Right cardiac atrium (tissue), 5 donors: ENCODE data around the gene E2F2. TPM values are rescaled to one million over a fixed set of nuclear protein-coding genes. Genes with fewer than 3 reads are reported as not detected.

Experiments
- ATAC-seq, 2 donors: fragments of 200-7000 bp; cut with Tn5 transposase; one replicate each; pipeline versions ENCODE4 v1.8.0 to v1.9.1; 2020; ENCODE audit warnings: moderate library complexity in 2 of 2, mild to moderate bottlenecking in 1 of 2
- DNase-seq, 3 donors: peaks; one replicate each; pipeline ENCODE4 v3.0.0-alpha.2; 2020
- H3K27ac ChIP-seq: one replicate; pipeline ENCODE4 v1.5.1; 2013; ENCODE audit warnings: mild to moderate bottlenecking, low read length, control low read depth, moderate library complexity
- H3K27me3 ChIP-seq: one replicate; pipeline ENCODE4 v1.6.1; 2013; ENCODE audit not compliant: control insufficient read depth, insufficient read depth
- H3K4me1 ChIP-seq: one replicate; pipeline ENCODE4 v1.6.1; 2013; ENCODE audit warnings: low read length; ENCODE audit not compliant: control insufficient read depth, insufficient read depth
- H3K4me3 ChIP-seq: one replicate; pipeline ENCODE4 v1.5.1; 2013; ENCODE audit warnings: low read length, control low read depth
- H3K9me3 ChIP-seq: one replicate; pipeline ENCODE4 v1.6.1; 2013; ENCODE audit warnings: low read length; ENCODE audit not compliant: control insufficient read depth
- WGBS: extraction: QIAGEN DNeasy Blood & Tissue Kit; methylation state at CpG from one replicate; pipeline ENCODE4 v1.1.7; 2013; 5-methylcytosine and 5-hydroxymethylcytosine counted together
- intact Hi-C, 4 donors: fragments of 100-400 bp; cut with DNase I; formaldehyde crosslinking; loops; one replicate each; pipeline versions ENCODE4 v1.11.0 to v1.14.0; 2022 to 2023
- polyA plus RNA-seq: library from polyadenylated mRNA; stranded (reverse); fragments of 200-250 nt; gene quantifications from one replicate; pipeline ENCODE4 v1.2.3, GENCODE V29; 2013
- total RNA-seq, 4 donors: library from RNA; stranded (reverse); fragmentation: NEBNext Ultra II Directional; extraction: Animal tissue kit (Norgen Biotek cat#: 25700); gene quantifications; one replicate each; pipeline ENCODE4 v1.2.1, GENCODE V29; 2021
- donor health status: healthy with polysubstance abuse.
- donor health status: DM: no; HTN: yes; CAD: no.
- donor health status: DM: no; HTN: no; CAD: no.
- donor health status: DM: no; HTN: yes; CAD: no; lungs with severe emphysema.
- donor health status: DM: yes; HTN: yes; CAD: no.

The E2F2 gene
- total and polyA plus RNA-seq, 5 donors = 0.05 to 0.82 (median 0.23) TPM; not detected in 1

GRCh38 chr1:23527900-23528249 lies 3.2 kb downstream of the E2F2 start:
- H3K27me3 ChIP-seq = no peaks in the 10 kb centered on the region

GRCh38 chr1:23527366-23527765 lies 3.7 kb downstream of the E2F2 start:
- Histone ChIP-seq H3K27ac (no peak overlapping the region), H3K27me3 (no peaks in the 10 kb centered on the region)
- 91% methylated on average over 7 of the region's 7 CpGs for WGBS

More at GRCh38 chr1:23527900-23528249, 3.2 kb downstream of the E2F2 start:
- DNase-seq (no peak), ATAC-seq (no peak)
- no peaks in the 10 kb centered on the region for H3K9me3 ChIP-seq
- no peaks in the 10 kb centered on the region for H3K4me1 ChIP-seq
- H3K27ac ChIP-seq = no peak overlapping the region
- no peak overlapping the region for H3K4me3 ChIP-seq
- intact Hi-C loops = no loop called here
- WGBS = 68% methylated on average over 6 of the region's 6 CpGs

GRCh38 chr1:23526329-23527041 lies 4.5 kb downstream of the E2F2 start:
- intact Hi-C loops = no loop called here
- H3K27me3 ChIP-seq = no peaks in the 10 kb centered on the region
- H3K4me3 ChIP-seq = no peak overlapping the region
- H3K27ac ChIP-seq = no peak overlapping the region
- DNase-seq (no peak), ATAC-seq (no peak)
- WGBS = 96% methylated on average over 8 of the region's 8 CpGs
- H3K9me3 ChIP-seq = no peaks in the 10 kb centered on the region
- H3K4me1 ChIP-seq = no peaks in the 10 kb centered on the region

More at GRCh38 chr1:23527366-23527765, 3.7 kb downstream of the E2F2 start:
- Histone ChIP-seq H3K4me3 (no peak overlapping the region), H3K4me1 (no peaks in the 10 kb centered on the region), H3K9me3 (no peaks in the 10 kb centered on the region)
- intact Hi-C loops = no loop called here
- DNase-seq = no peak
- no peak for ATAC-seq

GRCh38 chr1:23525558-23526250 lies 5.3 kb downstream of the E2F2 start:
- no peak overlapping the region for H3K27ac ChIP-seq
- H3K27me3 ChIP-seq = no peaks in the 10 kb centered on the region
- DNase-seq (no peak), ATAC-seq (no peak)
- H3K9me3 ChIP-seq = no peaks in the 10 kb centered on the region
- H3K4me3 ChIP-seq = no peak overlapping the region
- intact Hi-C loops = no loop called here
- WGBS = 74% methylated on average over 5 of the region's 5 CpGs
- no peaks in the 10 kb centered on the region for H3K4me1 ChIP-seq

GRCh38 chr1:23524716-23525401 lies 6.2 kb downstream of the E2F2 start:
- ATAC-seq (peak in 1 of 2 donors; percentile 15), DNase-seq (peak in 2 of 3 donors; percentile 54 to 60)
- WGBS = 53% methylated on average over 9 of the region's 9 CpGs
- Histone ChIP-seq H3K27me3 (no peaks in the 10 kb centered on the region), H3K4me1 (no peaks in the 10 kb centered on the region), H3K4me3 (no peak overlapping the region), H3K27ac (no peak overlapping the region), H3K9me3 (no peaks in the 10 kb centered on the region)
- intact Hi-C loops = no loop called here

- no peaks in the 10 kb centered on the region for H3K9me3 ChIP-seq
- no peak for DNase-seq
- no peaks in the 10 kb centered on the region for H3K4me1 ChIP-seq
- no peak overlapping the region for H3K4me3 ChIP-seq
- no peak overlapping the region for H3K27ac ChIP-seq
- no peaks in the 10 kb centered on the region for H3K27me3 ChIP-seq
- WGBS = 72% methylated on average over 3 of the region's 3 CpGs
- intact Hi-C loops = no loop called here
- ATAC-seq = no peak
Observed at GRCh38 chr1:23524163-23524562, 6.9 kb downstream of the E2F2 start.

GRCh38 chr1:23522244-23522982 lies 8.6 kb downstream of the E2F2 start:
- 86% methylated on average over 7 of the region's 7 CpGs for WGBS
- ATAC-seq (no peak), DNase-seq (no peak)
- H3K9me3 ChIP-seq = no peaks in the 10 kb centered on the region
- no peak overlapping the region for H3K27ac ChIP-seq
- no peaks in the 10 kb centered on the region for H3K4me1 ChIP-seq
- no peak overlapping the region for H3K4me3 ChIP-seq
- intact Hi-C loops = no loop called here
- no peaks in the 10 kb centered on the region for H3K27me3 ChIP-seq

GRCh38 chr1:23521588-23521987 lies 9.4 kb downstream of the E2F2 start:
- DNase-seq = peak in 1 of 3 donors; percentile 43
- WGBS = 94% methylated on average over 16 of the region's 16 CpGs
- Histone ChIP-seq H3K4me1 (no peaks in the 10 kb centered on the region), H3K27ac (no peak overlapping the region), H3K4me3 (no peak overlapping the region), H3K9me3 (no peaks in the 10 kb centered on the region), H3K27me3 (no peaks in the 10 kb centered on the region)
- intact Hi-C loops = no loop called here
- no peak for ATAC-seq

- Histone ChIP-seq H3K4me3 (no peak overlapping the region), H3K4me1 (no peaks in the 10 kb centered on the region), H3K27ac (no peak overlapping the region), H3K27me3 (no peaks in the 10 kb centered on the region), H3K9me3 (no peaks in the 10 kb centered on the region)
- DNase-seq (no peak), ATAC-seq (no peak)
- WGBS = 96% methylated on average over 9 of the region's 9 CpGs
- intact Hi-C loops = no loop called here
Observed at GRCh38 chr1:23517581-23517980, 13.5 kb downstream of the E2F2 start.

- ATAC-seq = no peak
- no peaks in the 10 kb centered on the region for H3K27me3 ChIP-seq
- no peaks in the 10 kb centered on the region for H3K4me1 ChIP-seq
- WGBS = over 99% methylated on average over 4 of the region's 4 CpGs
- no peak overlapping the region for H3K4me3 ChIP-seq
- DNase-seq = no peak
- no peaks in the 10 kb centered on the region for H3K9me3 ChIP-seq
- intact Hi-C loops = no loop called here
- H3K27ac ChIP-seq = no peak overlapping the region
Observed at GRCh38 chr1:23515905-23516304, 15.1 kb downstream of the E2F2 start.
